Ectodermal cell (in vitro differentiated cells): Measurements from ENCODE around the gene ATCAY.
"Not testable (repeated sequence)": the region's sequence is repeated elsewhere in the genome, so short reads cannot be mapped to it uniquely, and the experiment has no call there.

Experiments
- H3K27ac ChIP-seq: 2 replicates; pipeline ENCODE4 v1.7.0; 2013; ENCODE audit warnings: mild to moderate bottlenecking, low read depth, low read length; ENCODE audit not compliant: insufficient read depth, poor library complexity, severe bottlenecking
- H3K27me3 ChIP-seq: 2 replicates; pipeline ENCODE4 v1.7.0; 2013; ENCODE audit warnings: mild to moderate bottlenecking, low read length; ENCODE audit not compliant: insufficient read depth, control insufficient read depth, poor library complexity, severe bottlenecking
- H3K36me3 ChIP-seq: one replicate; pipeline ENCODE4 v1.7.0; 2013; ENCODE audit warnings: low read length; ENCODE audit not compliant: control insufficient read depth, insufficient read depth
- H3K4me1 ChIP-seq: one replicate; pipeline ENCODE4 v1.7.0; 2013; ENCODE audit warnings: low read length; ENCODE audit not compliant: control insufficient read depth, insufficient read depth
- H3K4me3 ChIP-seq: 2 replicates; pipeline ENCODE4 v1.7.0; 2013; ENCODE audit warnings: low read depth, low read length, control low read depth; ENCODE audit not compliant: insufficient read depth
- H3K9me3 ChIP-seq: 2 replicates; pipeline ENCODE4 v1.7.0; 2013; ENCODE audit warnings: mild to moderate bottlenecking, low read length, moderate library complexity; ENCODE audit not compliant: control insufficient read depth
- whole genome bisulfite sequencing, 2 experiments: methylation state at CpG; one replicate each; pipeline ENCODE4 v1.1.7; 2013; ENCODE audit warnings: missing lambda C conversion rate in 2 of 2; 5-methylcytosine and 5-hydroxymethylcytosine counted together

Gene ATCAY

GRCh38 chr19:3947316-3947933 is 66.9 kb downstream of the ATCAY start:
- H3K4me3 ChIP-seq, H3K36me3 ChIP-seq: not testable (repeated sequence)
- WGBS, 2 experiments = 87 to 95% methylated on average over 15 of the region's 15 CpGs

GRCh38 chr19:3949294-3949693 is 68.8 kb downstream of the ATCAY start:
- Histone ChIP-seq H3K9me3 (no peaks in the 10 kb centered on the region), H3K4me1 (peaks cover 9% of the 10 kb centered on the region), H3K27ac (no peak overlapping the region), H3K27me3 (no peaks in the 10 kb centered on the region), H3K4me3 (no peak overlapping the region), H3K36me3 (no peaks in the 10 kb centered on the region)
- 89 to 90% methylated on average over 11 of the region's 11 CpGs for WGBS, 2 experiments

More at GRCh38 chr19:3947316-3947933, 66.9 kb downstream of the ATCAY start:
- H3K27me3 ChIP-seq, H3K4me1 ChIP-seq, H3K9me3 ChIP-seq, H3K27ac ChIP-seq: not testable (repeated sequence)

DNA sequence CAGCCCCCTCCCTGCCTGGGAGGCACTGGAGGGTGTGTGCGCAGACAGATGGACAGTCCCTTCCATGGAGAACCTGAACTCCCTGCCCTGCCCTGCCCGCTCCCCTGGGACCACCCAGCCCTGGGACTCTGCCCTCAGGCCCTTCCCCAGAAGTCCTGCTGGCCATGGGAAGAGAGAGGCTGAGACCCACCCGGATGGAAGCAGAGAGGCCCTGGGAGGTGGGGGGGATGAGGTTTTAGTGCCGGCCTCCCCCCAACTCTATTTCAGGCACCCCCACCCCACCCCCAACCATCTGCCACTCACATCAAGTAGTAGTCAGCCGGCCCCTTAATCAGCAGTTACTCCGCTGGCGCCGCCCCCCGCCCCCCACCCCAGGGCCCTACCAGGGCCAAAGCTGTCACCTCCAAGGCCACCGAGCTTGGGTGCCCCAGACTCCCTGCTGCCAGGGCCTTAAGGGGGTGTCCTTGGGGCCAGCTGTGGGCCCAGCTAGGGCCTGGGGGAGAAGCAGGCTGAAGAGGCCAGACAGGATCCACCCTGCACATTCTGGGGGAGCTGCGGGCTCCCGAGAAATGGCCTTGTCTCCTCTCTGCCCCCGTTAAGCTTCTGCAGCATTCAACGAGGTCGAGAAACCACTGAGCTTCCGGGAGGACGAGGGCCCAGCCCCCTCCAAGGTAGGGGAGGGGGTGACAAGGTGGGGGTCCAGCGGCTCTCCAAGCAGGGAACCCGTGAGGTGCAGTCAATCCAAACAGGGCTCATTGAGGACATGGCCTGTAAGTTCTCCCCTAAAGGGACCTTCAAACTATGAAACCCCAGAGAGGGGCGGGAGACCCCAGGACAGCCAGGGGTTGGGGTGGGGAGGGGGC is 69.7 kb downstream of the ATCAY start:
- Histone ChIP-seq H3K36me3 (no peaks in the 10 kb centered on the region), H3K4me3 (no peak overlapping the region), H3K27ac (no peak overlapping the region), H3K27me3 (no peaks in the 10 kb centered on the region), H3K9me3 (no peaks in the 10 kb centered on the region), H3K4me1 (peaks cover 9% of the 10 kb centered on the region)
- WGBS, 2 experiments = 82 to 84% methylated on average over 18 to 19 of the region's 20 CpGs

DNA sequence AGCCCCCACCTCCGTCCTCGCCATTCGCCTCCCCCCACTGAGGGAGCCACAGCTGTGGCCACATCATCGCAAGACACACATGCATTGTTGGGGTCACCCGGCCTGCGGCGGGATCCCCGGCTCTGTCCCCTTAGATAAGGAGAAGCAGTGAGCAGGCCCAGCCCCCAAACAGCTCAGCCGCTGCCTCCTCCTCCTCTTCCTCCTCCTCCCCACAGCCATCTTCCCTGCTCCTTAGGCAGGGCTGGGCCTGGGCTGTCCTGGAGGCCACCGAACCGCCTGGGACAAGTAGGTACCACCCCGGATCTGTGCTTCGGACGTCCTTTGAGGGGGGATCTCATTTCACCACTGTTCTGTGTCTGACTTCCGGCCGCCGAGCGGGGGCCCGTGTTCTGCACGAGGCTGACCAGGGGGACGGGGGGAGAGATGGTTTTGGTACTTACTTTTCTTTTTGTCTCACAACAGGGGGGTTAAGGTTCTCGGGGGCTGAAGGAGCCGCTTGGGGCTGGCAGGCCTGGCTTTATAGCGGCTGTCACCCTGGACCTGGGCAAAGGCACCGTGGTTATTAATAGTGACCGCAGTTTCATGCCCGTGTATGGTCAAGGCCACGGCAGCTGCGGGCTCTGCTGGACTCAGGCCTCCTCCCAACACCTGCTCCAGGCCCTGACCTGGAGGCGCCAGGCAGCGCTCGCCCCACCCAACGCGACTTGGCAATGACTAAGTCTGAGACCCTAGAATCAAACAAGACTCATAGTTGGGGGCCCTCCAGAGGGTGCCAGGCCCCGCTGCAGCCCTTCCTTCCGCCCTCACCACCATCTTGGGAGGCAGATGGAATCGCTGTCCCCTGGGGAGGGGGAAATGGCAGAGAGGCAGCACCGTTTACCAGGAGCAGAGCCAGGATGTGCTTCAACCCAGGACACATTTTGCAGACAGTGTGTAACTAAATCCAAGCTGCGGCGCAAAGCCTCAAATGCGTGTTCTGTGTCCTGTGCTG is 70.7 kb downstream of the ATCAY start:
- H3K27ac ChIP-seq = no peak overlapping the region
- no peaks in the 10 kb centered on the region for H3K9me3 ChIP-seq
- H3K4me1 ChIP-seq = peaks cover 9% of the 10 kb centered on the region
- H3K27me3 ChIP-seq = no peaks in the 10 kb centered on the region
- H3K36me3 ChIP-seq = no peaks in the 10 kb centered on the region
- 81 to 85% methylated on average over 41 of the region's 41 CpGs for WGBS, 2 experiments
- H3K4me3 ChIP-seq = no peak overlapping the region

GRCh38 chr19:3952755-3953276 is 72.3 kb downstream of the ATCAY start:
- WGBS, 2 experiments = 91 to 93% methylated on average over 9 of the region's 9 CpGs
- H3K4me3 ChIP-seq, H3K4me1 ChIP-seq, H3K27ac ChIP-seq, H3K9me3 ChIP-seq, H3K36me3 ChIP-seq, H3K27me3 ChIP-seq: not testable (repeated sequence)

GRCh38 chr19:3954107-3954506 is 73.6 kb downstream of the ATCAY start:
- Histone ChIP-seq H3K4me3 (no peak overlapping the region), H3K36me3 (peaks cover 6% of the 10 kb centered on the region), H3K27ac (no peak overlapping the region), H3K4me1 (peaks cover 9% of the 10 kb centered on the region), H3K27me3 (no peaks in the 10 kb centered on the region), H3K9me3 (no peaks in the 10 kb centered on the region)
- 91 to 92% methylated on average over 12 of the region's 12 CpGs for WGBS, 2 experiments

- peaks cover 10% of the 10 kb centered on the region for H3K36me3 ChIP-seq
- not testable (repeated sequence) for H3K27me3 ChIP-seq, H3K27ac ChIP-seq, H3K4me3 ChIP-seq, H3K9me3 ChIP-seq, H3K4me1 ChIP-seq
- WGBS, 2 experiments = 88% methylated on average over 13 of the region's 13 CpGs
Observed at GRCh38 chr19:3955276-3955675, 74.8 kb downstream of the ATCAY start.

- Histone ChIP-seq H3K36me3 (peaks cover 11% of the 10 kb centered on the region), H3K4me1 (peaks cover 9% of the 10 kb centered on the region), H3K27me3 (no peaks in the 10 kb centered on the region), H3K4me3 (no peak overlapping the region), H3K9me3 (no peaks in the 10 kb centered on the region), H3K27ac (no peak overlapping the region)
- 94 to 96% methylated on average over 10 of the region's 10 CpGs for WGBS, 2 experiments
Observed at GRCh38 chr19:3955688-3956087, 75.2 kb downstream of the ATCAY start.

- H3K4me1 ChIP-seq = peaks cover 3% of the 10 kb centered on the region
- H3K27me3 ChIP-seq = no peaks in the 10 kb centered on the region
- H3K9me3 ChIP-seq = no peaks in the 10 kb centered on the region
- H3K4me3 ChIP-seq = no peak overlapping the region
- WGBS, 2 experiments = 96% methylated on average over 86 of the region's 86 CpGs
- H3K27ac ChIP-seq = no peak overlapping the region
- H3K36me3 ChIP-seq = peaks cover 29% of the 10 kb centered on the region
Observed at GRCh38 chr19:3958836-3959765, 78.6 kb downstream of the ATCAY start.
